GM20431 (cell line): Measurements from ENCODE around the gene LRRC4C.

ENCODE experiments used
- in situ Hi-C: fragments of 300-500 bp; cut with MseI, MboI; formaldehyde crosslinking; loops from one replicate; pipeline ENCODE4 v1.15.0; 2020; ENCODE audit warnings: low sequenced_read_pairs; ENCODE audit not compliant: unreplicated experiment

Gene LRRC4C

DNA sequence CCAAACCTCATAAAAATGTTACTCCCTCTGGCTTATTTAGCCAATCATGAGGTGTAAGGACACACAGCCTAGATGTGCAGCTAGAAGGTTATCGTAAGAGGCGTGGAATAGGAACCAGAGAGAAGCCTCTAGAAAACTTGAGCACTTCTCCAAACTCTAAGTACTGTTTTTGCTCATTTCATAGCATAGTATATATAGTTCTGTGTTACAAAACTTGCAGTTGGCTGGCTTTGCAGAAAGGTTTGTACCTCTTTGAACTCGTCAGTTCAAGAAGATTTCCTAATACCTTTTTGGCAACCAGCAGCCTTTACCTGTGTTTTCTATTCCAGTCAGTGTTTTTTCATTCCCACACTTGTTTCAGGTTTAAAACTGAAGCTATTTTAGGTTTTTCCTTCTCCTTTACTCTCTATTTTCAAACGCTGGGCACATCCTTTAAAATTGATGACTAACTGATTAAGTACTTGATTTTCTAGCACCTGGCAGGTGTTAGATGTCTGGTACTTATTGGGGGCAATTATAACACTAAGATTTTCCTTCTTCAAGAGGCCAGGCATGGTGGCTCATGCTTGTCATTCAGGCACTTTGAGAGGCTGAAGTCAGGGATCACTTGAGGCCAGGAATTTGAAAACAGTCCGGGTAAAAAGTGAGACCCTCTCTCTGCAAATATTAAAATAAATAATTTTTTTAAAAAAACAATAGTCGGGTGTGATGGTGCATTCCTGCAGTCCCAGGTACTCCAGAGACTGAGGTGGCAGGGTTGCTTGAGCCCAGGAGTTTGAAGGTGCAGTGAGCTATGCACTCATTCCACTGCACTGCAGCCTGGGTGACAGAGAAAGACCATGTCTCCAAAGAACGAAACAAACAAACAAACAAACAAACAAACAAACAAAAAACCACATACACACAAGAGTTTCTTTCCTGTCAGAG lies 125.2 kb downstream of the LRRC4C start:
- in situ Hi-C loops = no loop called here

DNA sequence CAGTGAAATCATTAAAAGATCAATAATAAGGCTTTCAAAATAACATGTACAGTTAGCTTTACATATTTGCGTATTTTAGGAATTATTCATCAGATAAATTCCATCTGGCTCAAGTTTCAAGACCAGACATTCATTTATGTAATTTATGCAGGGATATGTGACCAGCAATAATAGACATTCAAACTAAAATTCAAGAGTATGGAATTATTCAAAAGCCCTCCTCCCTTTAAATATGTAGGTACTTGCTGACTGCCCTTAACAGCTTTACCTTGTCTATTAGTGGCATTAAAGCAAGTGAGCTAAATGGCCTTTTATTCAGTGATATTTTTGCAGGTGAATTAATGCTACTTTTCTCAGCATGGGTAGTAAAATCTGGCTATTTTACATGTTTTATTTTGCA lies 126.1 kb downstream of the LRRC4C start:
- in situ Hi-C loops = no loop called here

GRCh38 chr11:41328324-41328723 lies 131.1 kb downstream of the LRRC4C start:
- in situ Hi-C loops = no loop called here

DNA sequence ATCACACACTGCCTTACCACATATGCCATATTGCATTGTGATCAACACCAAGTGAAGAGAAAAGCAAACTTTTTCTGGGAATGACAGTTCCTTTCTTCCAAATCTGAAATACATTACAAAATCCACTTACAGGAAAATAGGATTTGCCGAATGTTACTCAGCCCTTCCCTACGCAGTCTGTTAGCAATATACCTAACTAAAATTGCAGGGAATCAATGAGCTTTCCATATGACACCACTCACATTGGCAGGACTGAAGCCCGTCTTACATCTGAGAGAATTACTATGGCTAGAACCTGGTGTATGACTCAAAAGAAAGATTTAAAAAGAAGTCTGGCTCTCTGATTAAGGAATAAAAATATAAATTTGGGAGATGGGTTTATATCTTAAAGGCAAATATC lies 136.0 kb downstream of the LRRC4C start:
- in situ Hi-C loops = no loop called here

DNA sequence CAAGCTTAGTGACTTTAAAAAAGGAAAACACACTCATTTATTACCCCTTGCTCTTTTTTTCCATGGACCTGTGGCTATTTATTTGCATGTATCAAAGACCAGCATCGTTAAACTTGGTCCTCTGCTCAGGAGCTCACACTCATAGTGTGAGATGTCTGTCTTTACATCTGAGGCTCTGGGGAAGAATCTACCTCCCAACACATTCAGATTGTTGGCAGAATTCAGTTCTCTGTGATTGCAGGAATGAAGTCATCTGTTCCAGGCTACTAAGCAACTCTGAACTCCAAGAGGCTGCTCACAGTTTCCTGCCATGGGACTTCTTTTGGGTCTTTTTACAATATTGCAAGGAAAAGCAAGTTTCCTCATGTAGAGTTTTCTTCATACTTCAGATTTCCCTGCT lies 138.8 kb downstream of the LRRC4C start:
- in situ Hi-C loops = no loop called here

DNA sequence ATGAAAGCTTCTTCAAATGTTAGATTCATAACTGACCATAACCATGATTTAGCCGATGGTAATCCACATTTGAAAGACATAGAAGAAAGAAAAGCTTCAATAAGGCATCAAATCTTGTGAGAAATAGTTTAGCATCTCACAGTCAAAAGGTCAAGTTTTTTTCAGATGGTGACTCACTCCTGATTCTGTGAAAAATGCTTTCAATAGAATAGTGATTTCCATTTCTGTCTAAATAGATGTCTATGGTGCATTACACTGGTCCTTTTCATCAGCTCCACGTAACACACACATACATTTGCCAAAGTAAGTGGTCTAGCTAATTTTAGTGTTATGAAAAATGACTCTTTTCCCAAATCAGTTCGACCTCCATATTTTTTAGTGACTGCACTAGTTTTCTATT lies 139.2 kb downstream of the LRRC4C start:
- in situ Hi-C loops = no loop called here

DNA sequence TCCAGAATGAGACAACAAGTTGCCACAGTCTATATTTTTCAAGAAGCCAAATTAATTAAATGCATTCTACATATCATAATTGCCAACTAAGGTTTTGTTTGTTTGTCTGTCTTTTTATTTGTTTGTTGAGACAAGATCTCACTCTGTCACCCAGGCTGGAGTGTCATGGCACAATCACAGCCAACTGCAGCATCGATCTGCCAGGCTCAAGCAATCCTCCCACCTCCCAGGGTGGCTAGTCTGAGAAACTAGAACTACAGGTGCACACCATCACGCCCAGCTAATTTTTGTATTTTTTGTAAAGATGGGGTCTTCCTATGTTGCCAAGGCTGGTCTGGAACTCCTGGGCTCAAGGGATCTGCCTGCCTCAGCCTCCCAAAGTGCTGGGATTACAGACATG lies 140.0 kb downstream of the LRRC4C start:
- in situ Hi-C loops = no loop called here

DNA sequence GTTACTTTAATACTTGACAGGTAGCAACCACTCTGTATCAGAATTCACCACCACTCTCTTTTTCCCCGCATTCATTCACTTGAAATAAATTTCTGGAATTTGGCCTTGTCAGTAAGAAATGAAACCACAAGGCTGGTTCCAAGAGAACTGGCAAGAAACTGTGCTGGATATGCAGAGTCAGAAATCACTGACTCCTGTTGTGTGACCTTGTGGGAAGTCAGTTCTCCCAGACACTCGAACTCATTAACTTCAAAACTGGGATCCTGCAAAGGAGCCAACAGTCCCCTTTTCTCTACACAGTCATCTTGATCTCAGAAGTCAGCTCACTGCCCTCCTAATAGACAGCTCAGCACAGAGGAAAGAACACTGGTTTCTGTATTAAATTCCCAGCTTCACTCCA lies 142.7 kb downstream of the LRRC4C start:
- in situ Hi-C loops = no loop called here

DNA sequence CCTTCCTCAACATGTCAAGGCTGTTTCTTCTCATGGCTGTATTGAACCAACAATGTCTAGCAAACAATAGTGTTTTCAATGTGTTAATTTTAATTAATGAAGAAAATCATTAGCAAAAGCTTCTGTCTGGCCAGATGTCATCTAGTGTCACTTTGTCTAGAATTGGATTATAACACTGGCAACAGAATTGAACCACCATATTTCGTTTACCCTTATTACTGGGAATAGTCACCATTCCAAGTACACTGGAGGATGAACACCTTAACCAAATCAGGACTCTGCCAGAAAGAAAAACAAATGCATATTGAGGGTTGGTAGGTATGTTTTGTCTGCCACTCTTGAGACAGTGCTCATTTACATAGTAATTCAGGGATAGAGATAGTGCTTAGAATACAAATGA lies 146.2 kb downstream of the LRRC4C start:
- in situ Hi-C loops = no loop called here

GRCh38 chr11:41309716-41310115 lies 149.7 kb downstream of the LRRC4C start:
- in situ Hi-C loops = no loop called here

GRCh38 chr11:41309111-41309522 lies 150.3 kb downstream of the LRRC4C start:
- in situ Hi-C loops = no loop called here

DNA sequence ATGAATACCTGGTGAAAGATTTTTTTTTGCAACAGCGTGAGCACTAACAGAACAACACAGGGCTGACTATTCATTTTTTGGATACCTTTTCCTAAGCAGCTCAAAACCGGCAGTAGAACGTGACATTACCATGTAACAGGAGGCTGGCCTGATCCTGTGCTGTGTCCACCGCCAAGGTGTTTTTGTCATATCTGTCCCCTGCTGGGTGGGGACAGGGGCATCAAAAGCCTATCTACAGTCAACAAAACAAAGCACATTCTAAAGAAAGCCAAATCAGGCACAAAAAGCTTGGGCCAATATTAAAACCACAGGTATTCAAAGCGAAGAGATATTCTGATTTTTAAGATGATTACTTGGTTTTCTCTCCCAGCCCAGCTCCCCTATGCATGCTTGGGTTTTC lies 151.2 kb downstream of the LRRC4C start:
- in situ Hi-C loops = no loop called here

DNA sequence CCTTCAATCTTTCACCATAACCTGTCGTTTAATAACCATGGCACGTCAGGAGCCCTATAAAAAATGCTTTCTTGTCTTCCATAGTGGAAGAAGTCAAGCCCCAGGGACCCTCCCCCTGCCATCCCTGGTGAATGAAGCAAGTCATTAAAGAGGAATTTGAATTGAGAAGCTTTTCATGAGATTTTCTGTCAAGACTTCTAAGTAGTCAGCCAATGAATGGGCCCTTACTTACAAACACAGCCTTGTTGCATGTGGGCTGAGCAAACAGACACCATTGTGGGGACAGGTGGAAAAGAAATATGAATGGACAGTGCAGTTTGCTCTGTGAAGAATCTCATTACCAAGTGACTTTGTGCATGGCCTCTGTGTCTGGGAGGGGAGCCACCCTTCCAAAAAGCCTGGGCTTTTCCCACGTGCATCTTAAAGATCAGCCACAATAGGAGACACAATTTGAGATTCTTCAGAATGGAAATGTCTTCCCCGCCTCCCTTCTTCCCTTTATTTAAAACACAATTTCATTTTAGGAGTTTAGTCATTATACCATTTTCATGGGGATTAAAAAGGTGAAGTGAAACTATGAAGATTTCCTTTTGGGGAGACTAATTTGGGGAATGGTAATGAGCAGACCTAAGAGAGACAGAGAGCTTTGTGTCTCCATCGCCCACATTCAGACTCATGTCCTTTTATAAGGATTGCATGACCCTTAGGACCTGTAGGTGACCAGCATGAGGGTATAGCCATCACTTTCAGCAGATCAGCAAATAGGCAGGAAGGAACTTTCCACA lies 152.0 kb downstream of the LRRC4C start:
- in situ Hi-C loops = no loop called here

DNA sequence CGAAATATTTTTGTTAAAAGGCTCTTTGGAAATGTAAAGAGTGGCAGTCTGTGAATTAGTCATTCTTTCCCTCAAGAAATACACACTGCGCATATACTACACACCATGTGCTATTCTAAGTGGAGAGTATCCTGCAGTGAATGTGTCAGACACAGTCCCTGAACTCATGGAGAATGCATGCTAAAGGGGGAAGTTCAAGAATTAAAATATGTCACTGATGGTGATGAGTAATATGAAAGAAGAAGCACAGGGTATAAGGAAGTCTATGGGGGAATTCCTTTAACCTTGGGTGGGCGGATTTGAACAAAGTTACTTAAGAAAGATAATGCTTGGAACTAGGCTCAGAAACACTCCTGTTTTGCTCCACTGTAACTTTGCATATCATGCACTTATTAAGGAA lies 153.0 kb downstream of the LRRC4C start:
- in situ Hi-C loops = no loop called here

DNA sequence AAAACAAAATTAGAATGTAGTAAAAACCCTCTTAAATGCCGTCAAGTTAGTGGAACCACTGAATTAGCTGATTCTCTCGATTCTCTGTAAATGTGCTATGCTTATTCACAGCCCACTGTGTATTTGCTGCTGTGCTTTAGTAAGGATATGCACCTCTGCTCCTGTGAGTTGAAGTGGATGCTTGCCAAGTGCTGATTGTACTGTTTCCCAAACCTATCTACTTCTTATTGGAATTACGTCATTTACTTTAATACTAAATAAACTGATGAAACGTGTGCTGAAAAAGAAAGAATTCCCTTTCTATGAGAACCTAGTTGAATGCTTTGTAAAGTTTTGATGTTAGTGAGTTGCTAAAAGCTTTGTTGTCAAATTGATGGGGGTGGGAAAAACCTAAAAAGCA lies 158.4 kb downstream of the LRRC4C start:
- in situ Hi-C loops = no loop called here

DNA sequence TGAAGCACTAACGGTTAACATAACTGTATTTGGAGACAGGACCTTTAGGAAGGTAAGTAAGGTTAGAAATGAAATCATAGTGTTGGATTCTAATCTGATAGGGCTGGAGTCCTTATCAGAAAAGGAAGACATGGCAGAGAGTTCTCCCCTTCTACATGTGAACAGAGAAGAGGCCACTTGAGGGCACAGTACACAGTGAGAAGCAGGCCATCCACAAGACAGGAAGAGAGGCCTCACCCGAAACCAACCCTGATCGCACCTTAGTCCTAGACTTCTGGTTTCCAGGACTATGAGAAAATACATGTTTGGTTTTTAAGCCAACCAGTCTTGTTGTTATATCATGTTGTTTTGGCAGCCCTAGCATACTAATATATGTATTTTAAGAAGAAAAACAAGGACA lies 170.0 kb downstream of the LRRC4C start:
- in situ Hi-C loops = no loop called here

GRCh38 chr11:41286751-41287150 lies 172.7 kb downstream of the LRRC4C start:
- in situ Hi-C loops = no loop called here

DNA sequence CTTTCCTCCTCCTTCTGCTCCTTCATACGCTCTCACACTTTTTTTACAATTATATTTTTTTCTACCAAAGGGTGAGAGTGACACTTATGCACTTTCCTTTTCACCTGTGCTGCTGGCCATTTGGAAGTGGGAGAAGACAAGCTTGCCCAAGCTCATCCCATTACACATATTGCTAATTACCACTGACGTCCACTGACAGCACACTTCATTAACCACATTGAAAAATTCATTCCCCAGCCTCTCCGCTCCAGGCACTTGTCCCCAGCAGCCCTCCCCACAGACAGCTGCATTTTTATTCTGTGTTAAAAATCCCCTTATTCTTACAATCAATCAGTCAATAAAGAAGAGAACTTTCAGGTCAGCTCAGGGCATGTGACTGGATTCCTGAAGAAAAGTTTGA lies 175.1 kb downstream of the LRRC4C start:
- in situ Hi-C loops = no loop called here

GRCh38 chr11:41283191-41283930 lies 176.1 kb downstream of the LRRC4C start:
- in situ Hi-C loops = no loop called here

DNA sequence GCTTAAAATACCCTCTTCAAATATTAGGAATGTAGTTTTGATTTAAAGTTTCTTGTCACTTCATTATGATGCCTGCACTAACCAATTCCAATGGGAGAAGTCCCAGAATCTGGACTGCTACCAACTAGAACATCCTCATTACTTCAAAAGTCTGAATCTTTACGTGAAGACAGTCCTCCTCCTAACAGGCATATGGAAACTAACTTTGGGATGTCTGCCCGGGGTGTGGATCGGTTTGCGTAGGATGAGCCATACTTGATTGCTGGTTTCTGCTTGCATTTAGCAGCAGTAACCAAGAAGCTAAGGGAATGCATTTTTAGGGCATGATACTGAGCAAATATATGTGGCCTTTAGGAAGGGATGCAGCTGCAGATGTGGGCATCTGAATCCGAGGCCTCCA lies 177.1 kb downstream of the LRRC4C start:
- in situ Hi-C loops = no loop called here
